Breast epithelium (tissue), 3 donors: Measurements from ENCODE around the gene LRP2.

Experiments
- CTCF ChIP-seq, 3 donors: fragments of 450-650 bp; IDR thresholded peaks; one replicate each; pipeline ENCODE4 v1.5.1; 2016 to 2017; ENCODE audit warnings: antibody characterized with exemption in 3 of 3, mild to moderate bottlenecking in 3 of 3, moderate library complexity in 3 of 3
- POLR2A ChIP-seq: fragments of 450-650 bp; IDR thresholded peaks from one replicate; pipeline ENCODE4 v1.6.1; 2016; ENCODE audit warnings: antibody characterized with exemption, mild to moderate bottlenecking, moderate library complexity

DNA sequence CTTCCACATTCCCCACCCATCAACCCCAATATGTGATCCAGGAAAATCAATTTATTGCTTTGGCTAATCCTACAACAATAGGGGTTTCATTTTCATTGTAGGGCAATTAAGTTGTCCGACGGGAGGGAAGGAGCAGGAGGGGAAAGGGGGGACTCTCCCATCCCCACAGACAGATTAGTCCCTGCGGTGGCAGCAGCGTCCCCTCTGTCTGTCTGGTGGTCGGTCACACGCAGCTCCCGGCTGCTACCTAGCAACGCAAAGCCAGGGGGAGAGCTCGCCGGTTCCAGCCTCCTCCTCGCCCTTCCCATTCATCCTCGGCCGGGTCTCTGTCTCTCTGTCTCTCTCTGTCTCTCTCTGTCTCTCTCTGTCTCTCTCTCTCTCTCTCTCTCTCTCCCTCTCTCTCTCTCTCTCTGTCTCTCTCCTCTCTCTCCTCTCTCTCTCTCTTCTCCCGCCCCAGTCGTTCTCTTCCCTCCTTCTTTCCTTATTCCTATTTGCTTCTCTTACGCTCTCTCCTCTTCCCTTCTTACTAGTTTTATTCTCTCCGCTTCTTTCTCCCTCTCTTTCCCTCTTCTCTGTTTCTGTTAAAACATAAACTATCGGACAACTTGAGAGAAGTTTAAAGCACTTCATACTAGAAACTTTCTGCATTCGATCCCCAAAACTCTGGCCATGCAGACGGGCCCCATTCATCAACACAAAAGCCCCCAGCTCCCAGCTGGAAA is 1.2 kb downstream of the LRP2 start:
- TF ChIP-seq CTCF (IDR thresholded peaks at IDR 0.05), result no peak
- TF ChIP-seq POLR2A, result no peak
